ENCODE measurements around the gene SGSM2.

- TF ChIP-seq CTCF (conservative IDR thresholded peaks at IDR 0.05; ENCODE audit: low read depth in 2 of 2) (no peak), POLR2AphosphoS5 (IDR thresholded peaks at IDR 0.05; ENCODE audit: low read depth) (no peak), ZNF331 (CRISPR knock-in tag; IDR thresholded peaks at IDR 0.05; ENCODE audit: low read depth) (no peak), REST (IDR thresholded peaks at IDR 0.05; ENCODE audit: unreplicated experiment) (no peak), ZNF462 (CRISPR knock-in tag; IDR thresholded peaks at IDR 0.05) (no peak), ZNF114 (CRISPR knock-in tag; IDR thresholded peaks at IDR 0.05) (no peak), EZH2phosphoT487 (IDR thresholded peaks at IDR 0.05; ENCODE audit: unreplicated experiment) (no peak), EZH2 (IDR thresholded peaks at IDR 0.05; ENCODE audit: low read depth, unreplicated experiment) (no peak), CREB1 (CRISPR knock-in tag; IDR thresholded peaks at IDR 0.05; ENCODE audit: low read depth) (no peak)
Measured at GRCh38 chr17:2374549-2375285, 37.4 kb downstream of the SGSM2 start.
